ENCODE data around the gene GPC5.

GRCh38 chr13:91520952-91521351 lies 122.5 kb downstream of the GPC5 start:
- TF ChIP-seq CTCF (IDR thresholded peaks at IDR 0.05 in 4 of 5, conservative IDR thresholded peaks at IDR 0.05 in 1 of 5) (no peak), POLR2A (IDR thresholded peaks at IDR 0.05) (no peak)

All from gastrocnemius medialis (tissue), 4 donors.